K562 (cell line): Measurements from ENCODE around the gene FREM1. TPM values are rescaled to one million over a fixed set of nuclear protein-coding genes. Genes with fewer than 3 reads are reported as not detected.

ENCODE experiments used
- ATAC-seq: fragments of 200-7000 bp; cut with Tn5 transposase; 3 replicates; pipeline ENCODE4 v1.9.1; 2020; ENCODE audit warnings: moderate library complexity
- BruUV-seq: library from RNA; stranded (reverse); fragments of 400-500 nt; replicated peaks from 2 replicates; lab custom pipeline; 2021; lab: Mats Ljungman, UMichigan
- CTCF ChIA-PET: fragments of 300-600 bp; formaldehyde crosslinking; extraction: SDS; loops from one replicate; lab custom pipeline; 2021; ENCODE audit warnings: low intra/inter-chr PET ratio; lab: Yijun Ruan, JAX
- POLR2A ChIA-PET: fragments of 300-600, 350-650 bp; sonication (Branson Sonifier 250); formaldehyde crosslinking; extraction: SDS; loops from one replicate; lab custom pipeline; 2021; ENCODE audit warnings: antibody characterized with exemption, inconsistent platforms; lab: Yijun Ruan, JAX
- DNase-seq, 4 experiments: peaks; one replicate each; pipeline versions ENCODE4 v3.0.0 to v3.0.0-alpha.2; 2011 to 2018; ENCODE audit warnings: low spot score in 3 of 4, mixed read lengths in 3 of 4; ENCODE audit errors: extremely low read depth in 1 of 4
- FAIRE-seq: peaks from 2 replicates; lab custom pipeline; 2011; peaks lifted over from hg19 to GRCh38; lab: Jason Lieb, UNC
- H2AFZ ChIP-seq: 2 replicates; pipeline ENCODE4 v1.6.0; 2011; ENCODE audit warnings: low read depth, low read length, control low read depth, inconsistent platforms
- H3K27ac ChIP-seq: fragments of 200-600 bp; 3 replicates; pipeline ENCODE4 v1.8.0; 2011; ENCODE audit warnings: low read depth, mild to moderate bottlenecking, control low read depth, inconsistent platforms, low read length, moderate library complexity, mixed read lengths; ENCODE audit errors: extremely low read depth
- H3K27me3 ChIP-seq, 2 experiments: fragments of 300-600 bp in 1 of 2; 2 replicates in 1 of 2; 3 replicates in 1 of 2; pipeline versions ENCODE4 v1.6.0 to v1.8.0; 2011; ENCODE audit warnings: inconsistent platforms in 2 of 2, low read length in 2 of 2, mild to moderate bottlenecking in 1 of 2, mixed read lengths in 1 of 2, moderate library complexity in 1 of 2; ENCODE audit not compliant: control insufficient read depth in 2 of 2, insufficient read depth in 2 of 2
- H3K36me3 ChIP-seq: fragments of 300-600 bp; 3 replicates; pipeline ENCODE4 v1.8.0; 2011; ENCODE audit warnings: mild to moderate bottlenecking, low read length, inconsistent platforms; ENCODE audit not compliant: control insufficient read depth, insufficient read depth
- H3K4me1 ChIP-seq, 2 experiments: fragments of 200-600 bp in 1 of 2; replicated peaks in 1 of 2; 2 replicates in 1 of 2; 3 replicates in 1 of 2; pipeline versions ENCODE4 v1.5.1 to v1.8.0; 2011; ENCODE audit warnings: inconsistent platforms in 2 of 2, low read length in 2 of 2, mild to moderate bottlenecking in 1 of 2, mixed read lengths in 1 of 2, moderate library complexity in 1 of 2; ENCODE audit not compliant: control insufficient read depth in 2 of 2, insufficient read depth in 2 of 2
- H3K4me2 ChIP-seq: 2 replicates; pipeline ENCODE4 v1.6.1; 2011; ENCODE audit warnings: low read length, control low read depth, inconsistent platforms, mixed read lengths; ENCODE audit not compliant: insufficient read depth
- H3K4me3 ChIP-seq: fragments of 200-600 bp; sonication (generic), shearing (Covaris generic); 2 replicates; pipeline ENCODE4 v1.5.1; 2016; ENCODE audit warnings: control low read depth, inconsistent platforms
- H3K79me2 ChIP-seq: fragments of 200-600 bp; 3 replicates; pipeline ENCODE4 v1.8.0; 2011; ENCODE audit warnings: low read length, inconsistent platforms; ENCODE audit not compliant: control insufficient read depth, insufficient read depth
- H3K9ac ChIP-seq, 2 experiments: 2 replicates each; pipeline versions ENCODE4 v1.6.0 to v1.6.1; 2011; ENCODE audit warnings: low read depth in 2 of 2, low read length in 2 of 2, control low read depth in 1 of 2, inconsistent platforms in 1 of 2, mild to moderate bottlenecking in 1 of 2, mixed read lengths in 1 of 2; ENCODE audit not compliant: insufficient read depth in 1 of 2
- H3K9me1 ChIP-seq: one replicate; pipeline ENCODE4 v1.6.0; 2011; ENCODE audit warnings: inconsistent platforms, mild to moderate bottlenecking, low read length, moderate library complexity; ENCODE audit not compliant: control insufficient read depth, insufficient read depth
- H3K9me3 ChIP-seq: replicated peaks from 2 replicates; pipeline ENCODE4 v1.5.1; 2011; ENCODE audit warnings: low read depth, low read length, inconsistent platforms; ENCODE audit not compliant: control insufficient read depth, insufficient read depth
- H4K20me1 ChIP-seq: replicated peaks from 2 replicates; pipeline ENCODE4 v1.6.1; 2011; ENCODE audit warnings: low read length, inconsistent platforms, mixed read lengths; ENCODE audit not compliant: control insufficient read depth, insufficient read depth
- CSDE1 ChIP-seq, 2 experiments: fragments of 450-650 bp; IDR thresholded peaks; 2 replicates each; pipeline ENCODE4 v1.6.1; 2016; ENCODE audit warnings: mild to moderate bottlenecking in 1 of 2
- HDAC3 ChIP-seq: fragments of 450-650 bp; IDR thresholded peaks from 2 replicates; pipeline ENCODE4 v1.6.1; 2018; ENCODE audit warnings: borderline replicate concordance, mild to moderate bottlenecking, moderate library complexity; ENCODE audit not compliant: partially characterized antibody
- MCM7 ChIP-seq, 2 experiments: fragments of 450-650 bp; IDR thresholded peaks; 2 replicates each; pipeline ENCODE4 v1.6.1; 2016 to 2018
- MEIS2 ChIP-seq: fragments of 450-650 bp; IDR thresholded peaks from 2 replicates; pipeline ENCODE4 v1.6.1; 2014; ENCODE audit warnings: mild to moderate bottlenecking; ENCODE audit not compliant: partially characterized antibody
- SNRNP70 ChIP-seq: fragments of 200-400 bp; formaldehyde crosslinking; optimal IDR thresholded peaks from 2 replicates; pipeline ENCODE3; 2017; ENCODE audit warnings: low read depth, low read length
- ZNF316 ChIP-seq: fragments of 450-650 bp; IDR thresholded peaks from 2 replicates; pipeline ENCODE4 v1.6.1; 2016
- WGBS: fragments of 100-300 bp; shearing (Covaris generic); methylation state at CpG from one replicate; pipeline ENCODE4 v1.1.6; 2016; ENCODE audit warnings: low coverage, mixed read lengths; ENCODE audit not compliant: insufficient coverage; ENCODE audit errors: missing lambda C conversion rate; 5-methylcytosine and 5-hydroxymethylcytosine counted together
- in situ Hi-C: fragments of 300-500 bp; cut with MboI; formaldehyde crosslinking; loops from 4 replicates; pipeline ENCODE4 v1.15.0; 2018; ENCODE audit warnings: inconsistent platforms, mixed read lengths
- intact Hi-C: fragments of 100-400 bp; cut with micrococcal nuclease; formaldehyde crosslinking; loops from 2 replicates; pipeline ENCODE4 v1.14.2; 2022
- polyA plus RNA-seq, 8 experiments: library from polyadenylated mRNA; depleted of rRNA in 4 of 8; stranded (reverse) in 5 of 8; unstranded in 3 of 8; fragments of >200 nt; fragmentation: Nextera tagmentation in 2 of 8; fragmentation: Illumina TruSeq in 1 of 8; extraction: Ambion mirVana in 2 of 8; extraction: Trizol in 1 of 8; gene quantifications; 2 replicates each; pipeline versions ENCODE4 v1.2.1 to v1.2.3, GENCODE V29; 2011 to 2014; ENCODE audit warnings: inconsistent platforms in 1 of 8, missing spikeins in 1 of 8
- total RNA-seq, 7 experiments: library from RNA; depleted of rRNA in 6 of 7; stranded (reverse); fragments of >200 nt in 6 of 7; fragmentation: Illumina TruSeq in 2 of 7; extraction: Trizol in 2 of 7; gene quantifications; 2 replicates each; pipeline versions ENCODE4 v1.2.1 to v1.2.3, GENCODE V29; 2011 to 2021; ENCODE audit warnings: low replicate concordance in 1 of 7
- TF ChIP-seq, protein P1 (sequence below): fragments of 450-650 bp; IDR thresholded peaks from 2 replicates; pipeline ENCODE4 v1.6.1; 2014; ENCODE audit warnings: low read depth, mild to moderate bottlenecking, moderate library complexity, borderline replicate concordance

FREM1 gene
- total and polyA plus RNA-seq, 9 of the 15 experiments (the other 6 are each of a cell fraction or from before 2014, with no cell fraction given): 0.03 to 0.24 (median 0.13) TPM; not detected in 2

GRCh38 chr9:14713187-14713767 is 197.0 kb downstream of the FREM1 start:
- Histone ChIP-seq H3K9me1 (no peaks in the 10 kb centered on the region), H3K27ac (no peak overlapping the region), H4K20me1 (no peaks in the 10 kb centered on the region), H2AFZ (no peak overlapping the region), H3K9ac (no peak overlapping the region), H3K4me3 (no peak overlapping the region), H3K4me2 (no peak overlapping the region), H3K9me3 (no peaks in the 10 kb centered on the region), H3K4me1 (no peaks in the 10 kb centered on the region), H3K27me3 (no peaks in the 10 kb centered on the region), H3K79me2 (no peaks in the 10 kb centered on the region), H3K36me3 (no peaks in the 10 kb centered on the region)
- WGBS: 0% methylated on average over 2 of the region's 3 CpGs
- DNase-seq: no peak
- no peak for ATAC-seq
- ChIA-PET POLR2A (interaction anchor here (0.6 kb wide), 1 partner anchor 94 kb away, joined by 3 read pairs; no protein-coding TSS in a partner anchor), CTCF (no interaction called here)
- in situ Hi-C loops (no loop called here), intact Hi-C loops (no loop called here)
- TF ChIP-seq, protein P1, sequence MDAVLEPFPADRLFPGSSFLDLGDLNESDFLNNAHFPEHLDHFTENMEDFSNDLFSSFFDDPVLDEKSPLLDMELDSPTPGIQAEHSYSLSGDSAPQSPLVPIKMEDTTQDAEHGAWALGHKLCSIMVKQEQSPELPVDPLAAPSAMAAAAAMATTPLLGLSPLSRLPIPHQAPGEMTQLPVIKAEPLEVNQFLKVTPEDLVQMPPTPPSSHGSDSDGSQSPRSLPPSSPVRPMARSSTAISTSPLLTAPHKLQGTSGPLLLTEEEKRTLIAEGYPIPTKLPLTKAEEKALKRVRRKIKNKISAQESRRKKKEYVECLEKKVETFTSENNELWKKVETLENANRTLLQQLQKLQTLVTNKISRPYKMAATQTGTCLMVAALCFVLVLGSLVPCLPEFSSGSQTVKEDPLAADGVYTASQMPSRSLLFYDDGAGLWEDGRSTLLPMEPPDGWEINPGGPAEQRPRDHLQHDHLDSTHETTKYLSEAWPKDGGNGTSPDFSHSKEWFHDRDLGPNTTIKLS: no peak
- TF ChIP-seq SNRNP70 (no peak), MCM7 (IDR thresholded peaks at IDR 0.05) (no peak), MEIS2 (no peak), CSDE1 (IDR thresholded peaks at IDR 0.05) (no peak), HDAC3 (no peak), ZNF316 (0 out of 2 replicates have a peak, but pooled peaks have one; percentile 8)
- no TSS peak for BruUV-seq
- FAIRE-seq: no peak
